ENCODE measurements around the gene ZNF541.

ZNF541 gene, protein sequence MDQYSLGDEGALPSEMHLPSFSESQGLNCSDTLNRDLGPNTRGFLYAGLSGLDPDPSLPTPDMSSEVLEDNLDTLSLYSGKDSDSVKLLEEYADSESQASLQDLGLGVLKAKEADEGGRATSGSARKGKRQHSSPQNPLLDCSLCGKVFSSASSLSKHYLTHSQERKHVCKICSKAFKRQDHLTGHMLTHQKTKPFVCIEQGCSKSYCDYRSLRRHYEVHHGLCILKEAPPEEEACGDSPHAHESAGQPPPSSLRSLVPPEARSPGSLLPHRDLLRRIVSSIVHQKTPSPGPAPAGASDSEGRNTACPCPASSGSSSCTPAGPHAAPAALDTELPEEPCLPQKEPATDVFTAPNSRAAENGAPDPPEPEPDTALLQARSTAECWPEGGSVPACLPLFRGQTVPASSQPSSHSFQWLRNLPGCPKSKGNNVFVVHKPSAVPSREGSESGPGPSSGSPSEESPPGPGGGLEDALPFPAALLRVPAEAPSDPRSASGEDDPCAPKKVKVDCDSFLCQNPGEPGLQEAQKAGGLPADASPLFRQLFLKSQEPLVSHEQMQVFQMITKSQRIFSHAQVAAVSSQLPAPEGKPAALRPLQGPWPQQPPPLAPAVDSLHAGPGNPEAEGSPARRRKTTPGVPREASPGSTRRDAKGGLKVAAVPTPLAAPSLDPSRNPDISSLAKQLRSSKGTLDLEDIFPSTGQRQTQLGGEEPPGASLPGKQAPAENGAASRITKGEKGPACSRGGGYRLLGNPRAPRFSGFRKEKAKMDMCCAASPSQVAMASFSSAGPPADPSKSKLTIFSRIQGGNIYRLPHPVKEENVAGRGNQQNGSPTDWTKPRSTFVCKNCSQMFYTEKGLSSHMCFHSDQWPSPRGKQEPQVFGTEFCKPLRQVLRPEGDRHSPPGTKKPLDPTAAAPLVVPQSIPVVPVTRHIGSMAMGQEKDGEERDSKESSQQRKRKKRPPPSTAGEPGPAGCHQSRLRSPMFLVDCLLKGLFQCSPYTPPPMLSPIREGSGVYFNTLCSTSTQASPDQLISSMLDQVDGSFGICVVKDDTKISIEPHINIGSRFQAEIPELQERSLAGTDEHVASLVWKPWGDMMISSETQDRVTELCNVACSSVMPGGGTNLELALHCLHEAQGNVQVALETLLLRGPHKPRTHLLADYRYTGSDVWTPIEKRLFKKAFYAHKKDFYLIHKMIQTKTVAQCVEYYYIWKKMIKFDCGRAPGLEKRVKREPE (N-terminal part only)

DNA sequence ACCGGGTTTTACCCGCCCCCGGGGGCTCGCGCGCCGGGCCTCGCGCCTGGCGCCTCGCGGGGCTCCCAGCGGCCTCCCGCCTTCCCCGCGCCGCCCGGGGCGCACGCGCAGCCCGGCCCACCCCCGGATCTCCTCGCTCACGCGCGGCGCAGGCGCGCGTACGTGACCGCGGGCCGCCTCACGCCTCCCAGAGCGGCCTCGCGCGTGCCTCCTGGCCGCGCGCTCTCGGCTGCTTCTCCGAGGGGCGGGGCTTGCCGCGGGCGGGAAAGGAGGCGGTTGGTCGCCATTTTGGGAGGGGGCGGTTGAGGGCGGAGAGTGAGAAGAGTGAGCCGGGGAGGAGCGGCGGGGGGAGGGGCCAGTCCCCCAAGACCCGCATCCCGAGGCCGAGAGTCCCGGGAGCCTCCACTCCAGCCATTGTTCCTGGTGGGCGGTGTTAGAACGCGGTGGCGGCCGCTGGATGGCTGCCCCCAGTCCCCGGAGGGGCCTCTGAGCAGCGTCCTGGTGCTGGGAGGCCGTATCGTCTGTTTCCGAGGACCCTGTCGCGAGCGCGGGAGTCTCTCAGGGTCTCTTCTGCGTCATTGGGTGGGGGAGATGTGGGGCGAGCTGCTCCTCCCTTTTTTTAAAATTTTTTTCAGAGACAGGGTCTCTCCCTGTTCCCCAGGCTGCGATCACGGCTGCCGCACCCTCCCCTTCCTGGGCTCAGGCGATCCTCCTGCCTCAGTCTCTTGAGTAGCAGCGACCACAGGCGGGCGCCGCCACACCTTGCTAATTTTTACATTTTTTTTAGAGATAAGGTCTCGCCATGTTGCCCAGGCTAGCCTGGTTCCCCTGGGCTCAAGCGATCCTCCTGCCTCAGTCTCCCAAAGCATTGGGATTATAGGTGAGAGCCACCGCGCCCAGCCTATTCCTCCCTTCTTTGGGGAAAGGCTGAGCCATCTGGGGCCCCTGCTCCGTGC, at the start of gene ZNF541:
TSS of gene ZNF541 (minus strand) at position 78 of the 956 bp plus-strand sequence. CDS start 17,292 bp downstream, outside the sequence.
- DNase-seq (ENCODE audit: low spot score): peak; percentile 54

DNA sequence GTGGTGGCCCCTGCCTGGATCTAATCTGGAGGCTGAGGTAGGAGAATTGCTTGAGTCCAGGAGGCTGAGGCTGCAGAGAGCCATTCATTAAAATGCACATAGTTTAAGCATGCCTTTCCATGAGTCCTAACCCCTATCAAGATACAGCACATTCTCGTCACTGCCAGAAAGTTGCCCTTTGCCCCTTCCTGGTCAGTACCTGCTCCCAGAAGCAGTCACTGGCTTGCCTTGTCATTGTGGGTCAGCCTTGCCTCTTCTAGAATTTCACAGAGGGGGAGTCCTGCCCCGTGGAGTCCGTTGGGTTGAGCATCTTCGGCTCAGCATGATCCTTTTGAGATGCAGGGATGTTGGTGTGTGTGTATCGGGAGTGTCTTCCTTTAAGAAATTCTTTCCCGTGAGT, 46.8 kb upstream of the ZNF541 start:
- DNase-seq (ENCODE audit: low spot score): no peak

DNA sequence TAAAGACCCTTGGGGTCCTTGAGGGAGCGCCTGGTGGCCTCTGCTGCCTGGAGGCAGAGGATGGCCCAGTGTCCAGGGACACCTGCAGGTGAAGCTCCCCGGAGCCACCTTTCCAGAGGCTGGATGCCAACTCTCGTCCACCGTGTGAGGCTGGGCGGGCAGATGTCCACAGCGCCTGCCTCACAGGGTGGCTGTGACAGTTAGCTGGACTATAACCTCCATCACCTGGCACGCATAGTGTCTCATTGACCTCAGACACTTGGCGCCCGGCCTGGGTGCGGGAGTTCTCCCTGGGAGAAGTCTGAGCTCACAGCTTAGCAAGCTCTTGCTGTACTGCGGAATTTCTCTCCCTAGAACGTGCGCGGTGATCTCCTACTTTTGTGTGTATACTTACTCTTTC, 45.8 kb upstream of the ZNF541 start:
- no peak for DNase-seq (ENCODE audit: low spot score)

DNA sequence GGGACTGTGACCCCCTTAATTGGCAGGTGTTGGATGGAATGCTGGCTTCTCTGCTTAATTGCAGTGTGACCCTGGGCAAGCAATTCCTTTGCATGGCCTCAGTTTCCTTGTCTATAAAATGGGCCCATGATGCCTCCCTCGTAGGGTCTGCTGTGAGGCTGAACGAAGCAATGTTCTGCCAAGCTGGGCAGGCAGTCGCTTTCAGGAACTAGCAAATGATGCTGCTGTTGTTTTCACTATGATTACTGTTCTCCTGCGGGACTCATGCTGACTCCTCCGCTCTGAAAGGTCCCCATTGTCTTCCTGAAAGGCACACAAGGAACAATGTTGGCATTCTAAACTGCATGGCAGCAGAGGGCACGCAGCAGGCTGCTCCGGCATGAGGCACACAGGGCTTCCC, 42.8 kb upstream of the ZNF541 start:
- DNase-seq (ENCODE audit: low spot score): no peak

DNA sequence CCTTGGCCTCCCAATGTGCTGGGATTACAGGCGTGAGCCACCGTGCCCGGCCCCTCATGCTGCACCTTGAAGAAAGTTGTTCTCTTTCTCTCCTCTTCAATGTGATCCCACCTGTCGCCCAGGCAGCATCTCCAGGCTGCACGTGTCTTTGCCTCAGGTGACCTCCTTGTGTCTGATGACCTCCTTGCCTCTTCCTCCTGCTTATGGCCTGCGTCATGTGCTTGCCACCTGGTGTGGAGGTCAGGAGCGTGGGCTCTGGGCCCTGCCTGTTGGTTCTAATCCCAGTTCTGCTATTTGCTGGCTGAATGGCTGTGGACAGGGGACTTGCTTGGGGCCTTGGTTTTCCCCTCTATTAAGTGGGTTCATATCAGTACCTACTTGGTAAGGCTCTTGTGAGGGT, 42.3 kb upstream of the ZNF541 start:
- DNase-seq (ENCODE audit: low spot score): no peak

DNA sequence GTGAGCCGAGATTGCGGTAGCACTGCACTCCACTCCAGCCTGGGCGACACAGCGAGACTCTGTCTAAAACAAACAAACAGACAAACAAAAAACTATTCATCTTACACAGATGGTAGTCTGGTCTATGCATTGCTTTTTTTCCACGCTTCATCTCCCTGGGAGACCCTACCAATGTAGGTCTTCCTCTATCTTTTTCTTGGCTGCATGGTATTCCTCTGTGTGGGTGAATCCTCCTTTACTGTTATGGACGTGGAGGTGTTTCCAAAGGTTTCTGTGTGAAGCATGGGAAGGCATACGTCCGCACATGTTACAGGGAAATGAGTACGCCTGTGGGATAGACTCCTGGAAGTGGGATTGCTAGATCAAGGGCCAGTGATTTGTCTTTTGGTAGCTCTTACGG, 41.6 kb upstream of the ZNF541 start:
- no peak for DNase-seq (ENCODE audit: low spot score)

DNA sequence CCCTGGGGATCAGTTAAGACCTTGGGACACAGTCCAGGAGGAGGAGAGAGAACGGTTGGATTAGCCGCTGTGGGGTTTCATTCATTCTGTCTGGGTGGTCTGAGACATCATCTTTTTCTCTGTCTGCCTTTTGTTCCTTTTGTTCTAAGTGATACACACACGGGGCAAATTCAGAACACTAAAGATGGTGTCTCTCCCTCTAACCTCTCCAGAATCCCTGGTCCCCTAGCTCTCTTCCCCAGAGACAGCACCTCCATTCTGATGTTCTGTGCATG, 41.0 kb upstream of the ZNF541 start:
- no peak for DNase-seq (ENCODE audit: low spot score)

DNA sequence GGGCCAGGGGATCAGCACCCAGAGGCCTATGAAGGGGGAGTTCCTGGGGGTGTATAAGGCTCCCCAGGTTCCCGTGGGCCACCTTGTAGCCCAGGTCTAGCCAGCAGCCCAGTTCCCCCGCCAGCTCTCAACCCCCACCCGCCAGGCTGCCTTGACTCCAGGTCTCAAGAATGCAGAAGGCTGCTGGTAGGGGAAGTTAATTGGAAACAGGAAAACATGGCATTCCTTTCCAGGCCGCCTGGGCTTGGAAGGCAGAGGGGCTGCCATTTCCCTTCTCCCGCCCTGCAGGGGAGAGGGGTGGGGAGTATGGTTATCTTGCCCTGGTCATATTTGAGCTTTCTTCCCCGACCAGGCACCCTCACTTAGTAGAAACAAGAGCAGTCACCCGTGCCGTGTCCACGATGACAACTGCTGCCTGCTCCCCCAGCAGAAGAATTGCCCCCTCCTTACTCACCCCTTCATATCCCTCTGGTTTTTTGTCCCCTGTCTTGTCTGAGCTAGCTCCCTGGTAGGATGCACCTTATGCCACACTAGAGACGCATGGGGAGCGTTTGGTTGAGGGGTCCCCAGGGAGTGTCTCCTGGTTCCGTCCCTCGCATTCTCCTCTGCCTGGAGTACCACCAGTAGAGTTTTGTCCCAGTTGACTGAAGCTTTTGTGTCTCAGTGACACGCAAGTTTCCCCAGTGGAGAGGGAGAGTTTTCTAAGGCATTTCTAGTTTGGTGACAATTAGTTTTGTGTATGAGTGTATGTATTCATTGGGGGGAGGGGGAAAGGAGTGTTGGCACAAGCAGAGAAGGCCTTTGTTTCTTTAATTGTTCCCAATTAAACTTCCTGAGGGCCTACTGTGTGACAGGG, 40.4 kb upstream of the ZNF541 start:
- DNase-seq (ENCODE audit: low spot score): peak; percentile 83

DNA sequence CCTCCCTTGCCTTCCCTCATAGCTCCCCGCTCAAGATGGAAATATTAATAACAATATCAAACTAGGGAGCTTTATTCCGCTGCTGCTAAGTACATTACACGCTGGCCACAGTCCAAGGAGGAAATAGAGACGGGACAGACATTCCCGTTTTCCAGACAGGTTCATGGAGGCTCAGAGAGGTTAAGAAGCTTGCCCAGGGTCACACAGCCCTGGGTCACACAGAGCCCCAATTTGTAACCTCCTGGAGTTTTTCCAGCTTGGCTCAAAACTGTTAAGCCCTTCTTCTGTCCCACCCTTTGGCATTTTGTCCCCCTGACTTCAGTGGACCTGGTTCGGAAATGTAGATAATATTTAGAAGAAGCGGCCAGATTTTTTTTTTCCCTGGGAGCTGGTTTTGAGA, 38.0 kb upstream of the ZNF541 start:
- no peak for DNase-seq (ENCODE audit: low spot score)

DNA sequence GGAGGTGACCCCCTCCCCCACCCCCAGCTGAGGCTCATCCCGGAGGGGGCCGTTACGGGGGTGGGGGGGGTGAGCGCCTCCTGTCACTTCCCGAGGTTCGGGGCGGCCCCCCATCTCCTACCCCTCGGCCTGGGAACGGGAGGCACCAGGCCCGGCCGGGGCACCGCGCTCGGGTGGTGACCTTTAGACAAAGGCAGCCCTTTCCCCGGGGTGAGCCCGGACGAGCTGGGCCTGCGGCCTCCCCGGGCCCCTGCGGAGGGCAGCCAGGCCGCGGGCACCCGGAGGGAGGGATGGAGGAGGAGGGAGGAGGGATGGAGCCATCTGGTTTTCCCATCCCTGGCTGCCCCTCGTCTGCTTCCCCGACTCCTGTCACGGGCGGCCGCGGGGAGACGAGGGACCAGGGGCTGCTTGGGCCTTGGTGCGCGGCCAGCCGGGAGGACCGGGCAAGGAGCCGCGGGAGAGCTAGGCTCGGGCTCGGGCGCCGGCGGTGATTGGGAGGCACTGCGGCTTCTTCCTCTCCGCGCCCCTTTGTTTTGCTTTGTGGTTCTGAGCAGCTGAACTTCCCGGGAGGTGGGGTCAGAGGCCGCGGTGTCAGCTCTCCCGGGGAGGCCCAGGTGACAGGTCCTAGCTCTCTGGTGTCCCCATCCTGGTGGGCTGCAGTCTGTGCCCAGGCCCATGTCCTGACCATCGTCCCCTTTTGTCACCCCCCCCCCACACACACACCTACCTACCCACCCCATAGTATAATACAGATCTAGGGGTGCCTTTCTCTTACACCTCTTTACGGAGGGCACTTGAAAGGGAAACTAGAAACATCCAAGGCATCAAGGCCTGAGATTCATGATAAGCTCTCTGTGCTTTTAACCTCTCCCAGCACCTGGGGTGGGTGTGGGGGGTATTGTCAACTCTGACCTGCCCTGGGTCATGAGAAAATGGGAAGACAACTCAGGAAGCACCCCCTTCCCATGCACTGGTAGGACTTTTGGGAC, 37.3 kb upstream of the ZNF541 start:
- DNase-seq (ENCODE audit: low spot score): peak; percentile 31

DNA sequence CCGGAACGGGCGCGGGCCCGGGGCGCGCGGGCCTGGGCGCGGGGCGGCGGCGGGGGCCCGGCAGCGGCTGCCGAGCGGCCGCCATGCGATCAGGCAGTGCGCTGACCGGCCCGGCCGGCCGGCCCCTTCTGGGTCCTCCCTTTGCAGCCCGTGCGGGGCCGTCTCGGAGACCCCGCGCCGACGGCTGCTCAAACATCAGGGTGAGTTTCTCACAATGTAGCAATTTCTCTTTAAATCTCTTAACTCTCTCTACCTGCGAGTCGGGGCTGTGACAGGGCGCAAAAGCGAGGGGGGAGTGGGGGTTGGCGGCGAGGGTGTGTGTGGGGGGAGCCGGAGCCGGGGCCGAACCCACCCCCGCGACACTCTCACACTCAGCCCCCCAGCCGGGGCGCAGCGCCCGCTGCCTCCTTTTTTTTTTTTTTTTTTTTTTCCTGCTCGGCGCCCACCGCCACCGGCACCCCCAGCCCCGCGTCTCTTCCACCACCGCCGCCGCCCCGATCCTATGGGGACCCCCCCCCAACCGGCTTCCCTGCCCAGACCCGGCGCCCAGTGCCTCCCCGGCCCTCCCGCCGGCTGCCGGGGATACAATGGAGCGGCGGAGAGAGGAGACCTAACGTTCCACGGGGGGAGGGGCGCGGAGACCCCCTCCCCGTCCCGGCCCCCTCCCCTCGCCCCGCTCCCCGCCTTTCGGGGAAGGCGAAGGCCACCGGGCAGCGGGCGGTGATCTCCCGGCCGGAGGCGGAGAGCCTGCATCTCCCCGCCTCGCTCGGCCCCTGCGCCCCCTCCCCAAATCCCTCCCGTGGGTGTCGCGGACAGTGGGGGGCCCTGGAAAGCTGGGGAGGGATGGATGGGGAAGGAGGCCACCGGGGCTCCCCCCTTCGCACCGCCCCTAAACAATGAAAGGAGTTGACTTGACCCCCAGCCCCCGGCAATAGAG, 36.3 kb upstream of the ZNF541 start, which contains the start of gene BICRA:
TSS of gene BICRA (plus strand) at position 166 of the 937 bp plus-strand sequence. CDS start 64,441 bp downstream, outside the sequence.
- DNase-seq (ENCODE audit: low spot score): peak; percentile 82

DNA sequence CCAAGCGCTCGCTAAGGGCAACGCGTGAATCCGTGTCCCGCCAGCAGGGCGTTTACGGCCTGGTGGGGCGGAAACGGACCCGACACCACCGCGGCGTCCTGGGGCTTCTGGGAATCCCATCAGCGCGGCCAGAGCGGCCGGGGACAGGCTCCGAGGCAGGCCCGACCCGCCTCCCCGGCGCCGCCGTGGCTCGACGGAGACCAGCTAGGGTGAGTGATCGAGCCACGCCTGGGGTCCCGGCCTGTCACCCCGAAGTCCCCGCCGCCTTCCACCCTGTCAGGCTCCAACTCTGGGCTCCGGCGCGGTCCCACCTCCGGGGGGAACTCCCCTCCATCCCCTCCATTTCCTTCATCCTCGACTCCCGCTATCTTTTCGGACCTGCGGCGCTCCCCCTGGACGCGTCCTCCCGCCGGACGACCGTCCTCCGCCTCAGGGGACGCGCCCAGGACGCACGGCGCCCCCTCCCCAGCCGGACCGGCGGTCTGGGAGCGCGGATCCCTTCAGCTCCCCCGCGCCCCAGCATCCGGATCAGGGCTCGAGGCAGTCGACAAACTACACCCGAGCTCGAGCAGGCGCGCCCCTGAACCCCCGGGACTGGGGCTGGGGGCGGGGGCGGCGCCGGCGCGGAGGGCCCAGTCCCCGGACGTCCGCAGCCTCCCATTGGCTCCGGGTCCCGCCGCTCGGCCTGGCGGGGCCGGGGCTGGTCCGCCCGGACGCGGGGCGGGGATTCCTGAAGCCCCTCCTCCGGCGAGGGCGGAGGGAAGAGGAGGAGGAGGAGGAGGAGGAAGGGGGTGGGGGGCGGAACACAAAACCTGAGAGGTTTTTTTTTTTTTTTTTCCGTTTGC, 35.3 kb upstream of the ZNF541 start:
- DNase-seq (ENCODE audit: low spot score): peak; percentile 96

DNA sequence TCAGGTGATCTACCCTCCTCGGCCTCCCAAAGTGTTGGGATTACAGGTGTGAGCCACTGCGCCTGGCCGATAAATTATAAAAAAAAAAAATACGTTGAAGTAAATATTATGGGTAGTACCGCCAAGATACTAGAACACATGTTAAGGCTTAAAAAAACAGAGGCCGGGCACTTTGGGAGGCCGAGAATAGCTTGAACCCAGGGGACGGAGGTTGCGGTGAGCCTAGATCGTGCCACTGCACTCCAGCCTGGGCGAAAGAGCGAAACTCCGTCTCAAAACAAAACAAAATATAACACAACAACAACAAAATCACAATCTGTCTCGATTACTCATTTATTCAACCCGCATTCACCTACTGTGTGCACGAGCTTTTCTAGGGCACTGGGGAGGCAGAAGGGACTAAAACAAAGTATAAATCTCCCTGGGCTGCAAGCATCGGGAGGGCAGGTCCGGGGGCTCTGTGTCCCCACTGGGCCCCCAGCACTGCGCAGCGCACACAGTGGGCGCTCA, 34.7 kb upstream of the ZNF541 start:
- no peak for DNase-seq (ENCODE audit: low spot score)

DNA sequence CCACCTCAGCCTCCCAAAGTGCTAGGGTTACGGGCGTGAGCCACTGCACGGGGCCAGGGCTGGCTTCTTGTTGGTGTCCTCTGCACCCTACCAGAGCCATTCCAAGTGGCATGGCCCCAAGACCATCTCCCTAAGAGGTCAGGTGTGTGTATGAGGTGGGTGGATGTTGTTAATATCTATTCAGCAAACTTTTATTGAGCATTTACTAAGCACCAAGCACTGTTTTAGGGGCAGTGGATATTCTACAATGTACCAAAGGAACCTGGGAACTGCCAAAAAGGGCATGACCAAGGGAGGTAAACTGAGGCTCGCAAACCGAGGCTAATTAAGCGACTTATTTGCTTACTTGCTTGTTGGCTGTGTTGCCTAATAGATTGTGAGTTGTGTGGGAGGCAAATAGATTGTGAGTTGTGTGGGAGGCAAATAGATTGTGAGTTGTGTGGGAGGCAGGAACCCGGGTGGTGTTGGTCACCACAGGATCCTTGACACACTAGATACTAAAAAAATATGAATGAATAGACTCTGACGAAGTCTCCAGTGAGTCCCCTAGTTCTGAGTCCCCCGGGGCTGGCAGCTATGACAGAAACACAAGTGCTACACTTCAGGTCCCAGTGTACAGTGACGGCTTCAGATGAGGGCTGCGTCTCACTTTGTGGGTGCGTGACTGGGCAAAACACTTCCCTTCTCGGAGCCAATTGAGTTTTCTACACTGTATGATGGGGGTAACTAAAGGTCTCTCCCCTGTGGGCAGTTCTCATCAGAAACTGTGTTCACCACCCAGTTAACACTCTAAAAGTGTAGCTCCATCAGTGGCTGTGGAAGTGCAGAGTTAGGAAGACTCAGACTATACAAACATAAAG, 31.0 kb upstream of the ZNF541 start:
- no peak for DNase-seq (ENCODE audit: low spot score)

DNA sequence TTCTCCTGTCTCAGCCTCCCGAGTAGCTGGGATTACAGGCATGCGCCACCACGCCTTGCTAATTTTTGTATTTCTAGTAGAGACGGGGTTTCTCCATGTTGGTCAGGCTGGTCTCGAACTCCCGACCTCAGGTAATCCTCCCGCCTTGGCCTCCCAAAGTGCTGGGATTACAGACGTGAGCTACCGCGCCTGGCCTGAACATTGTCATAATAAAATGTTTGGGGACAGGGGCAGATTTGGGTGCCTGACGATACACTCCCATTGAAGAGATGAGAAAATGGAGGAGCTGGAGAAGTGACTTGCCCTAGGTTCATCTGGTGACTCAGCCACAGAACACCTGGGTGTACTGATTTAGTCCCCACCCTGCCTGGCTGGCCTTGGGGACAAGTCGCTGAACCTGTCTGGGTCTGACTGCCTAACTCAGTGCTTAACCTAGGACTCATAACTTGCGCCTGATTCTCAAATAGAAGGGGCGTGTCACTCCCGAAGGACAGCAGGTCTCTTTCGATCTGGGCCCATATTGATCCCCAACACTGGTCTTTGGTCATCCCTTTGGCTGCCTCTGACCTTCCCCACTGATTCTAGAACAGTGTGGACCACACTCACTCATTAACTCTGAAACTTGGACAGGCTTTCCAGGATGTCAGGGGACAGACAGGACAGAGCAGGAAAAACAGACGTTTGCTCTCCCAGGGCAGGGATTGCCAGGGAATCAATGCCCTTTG, 28.4 kb upstream of the ZNF541 start:
- no peak for DNase-seq (ENCODE audit: low spot score)

All from AG08395 (cell line).